CD14-positive monocyte (primary cell): ENCODE measurements around the gene REV3L. TPM values are rescaled to one million over a fixed set of nuclear protein-coding genes. Genes with fewer than 3 reads are reported as not detected.

Experiments
- DNase-seq, 3 donors: peaks; one replicate each; pipeline ENCODE4 v3.0.0-alpha.2; 2011 to 2022
- H2AFZ ChIP-seq: 2 replicates; pipeline ENCODE4 v1.6.0; 2012; ENCODE audit warnings: mild to moderate bottlenecking, low read depth, low read length, inconsistent platforms; ENCODE audit not compliant: insufficient read depth, poor library complexity, severe bottlenecking
- H3K27ac ChIP-seq, 2 donors: 1 replicate in 1 of 2; 2 replicates in 1 of 2; pipeline ENCODE4 v1.5.1; 2012 to 2013; ENCODE audit warnings: low read length in 2 of 2, control low read depth in 1 of 2, inconsistent platforms in 1 of 2, low read depth in 1 of 2, mild to moderate bottlenecking in 1 of 2
- H3K27me3 ChIP-seq, 2 donors: one replicate each; pipeline versions ENCODE4 v1.6.0 to v1.6.1; 2011 to 2013; ENCODE audit warnings: low read length in 2 of 2; ENCODE audit not compliant: control insufficient read depth in 2 of 2, insufficient read depth in 2 of 2
- H3K36me3 ChIP-seq, 2 donors: replicated peaks in 1 of 2; 1 replicate in 1 of 2; 2 replicates in 1 of 2; pipeline versions ENCODE4 v1.5.1 to v1.6.1; 2012 to 2013; ENCODE audit warnings: low read length in 2 of 2, control low read depth in 1 of 2, inconsistent platforms in 1 of 2, mild to moderate bottlenecking in 1 of 2; ENCODE audit not compliant: insufficient read depth in 2 of 2, control insufficient read depth in 1 of 2
- H3K4me1 ChIP-seq, 2 donors: 1 replicate in 1 of 2; 2 replicates in 1 of 2; pipeline versions ENCODE4 v1.5.1 to v1.6.1; 2012 to 2013; ENCODE audit warnings: low read length in 2 of 2, control low read depth in 1 of 2, inconsistent platforms in 1 of 2, mild to moderate bottlenecking in 1 of 2, moderate library complexity in 1 of 2; ENCODE audit not compliant: insufficient read depth in 2 of 2, control insufficient read depth in 1 of 2
- H3K4me2 ChIP-seq: replicated peaks from 2 replicates; pipeline ENCODE3; 2012; ENCODE audit warnings: low read length, moderate library complexity, mild to moderate bottlenecking; ENCODE audit not compliant: poor library complexity, severe bottlenecking; ENCODE audit errors: extremely low read depth
- H3K4me3 ChIP-seq, 3 experiments: fragments of 200-600 bp in 1 of 3; sonication (generic) in 1 of 3; replicated peaks in 1 of 3; 1 replicate in 2 of 3; 2 replicates in 1 of 3; pipeline ENCODE4 v1.5.1; 2011 to 2013; ENCODE audit warnings: low read length in 3 of 3, mild to moderate bottlenecking in 3 of 3, control low read depth in 2 of 3, low read depth in 2 of 3, inconsistent platforms in 1 of 3, moderate library complexity in 1 of 3
- H3K79me2 ChIP-seq: 2 replicates; pipeline ENCODE4 v1.6.0; 2012; ENCODE audit warnings: mild to moderate bottlenecking, control low read depth, inconsistent platforms, low read length, moderate library complexity; ENCODE audit not compliant: insufficient read depth
- H3K9ac ChIP-seq: 2 replicates; pipeline ENCODE4 v1.6.0; 2017; ENCODE audit warnings: low read length, mild to moderate bottlenecking; ENCODE audit not compliant: insufficient read depth, poor library complexity, severe bottlenecking
- H3K9me3 ChIP-seq, 2 donors: replicated peaks in 1 of 2; 1 replicate in 1 of 2; 2 replicates in 1 of 2; pipeline versions ENCODE4 v1.5.1 to v1.6.1; 2012 to 2013; ENCODE audit warnings: low read length in 2 of 2, control low read depth in 1 of 2; ENCODE audit not compliant: control insufficient read depth in 1 of 2, insufficient read depth in 1 of 2
- H4K20me1 ChIP-seq: 2 replicates; pipeline ENCODE4 v1.6.0; 2012; ENCODE audit warnings: mild to moderate bottlenecking, low read length, control low read depth, moderate library complexity; ENCODE audit not compliant: insufficient read depth
- H3K27ac Mint-ChIP-seq, 7 donors: one replicate each; pipeline ENCODE4 v1.8.0; 2020; ENCODE audit warnings: mild to moderate bottlenecking in 7 of 7, mixed read lengths in 7 of 7, moderate library complexity in 6 of 7, inconsistent platforms in 2 of 7
- H3K27me3 Mint-ChIP-seq, 3 donors: one replicate each; pipeline ENCODE4 v1.8.0; 2021 to 2022; ENCODE audit warnings: low read depth in 3 of 3, mild to moderate bottlenecking in 3 of 3, mixed read lengths in 3 of 3, moderate library complexity in 3 of 3, inconsistent platforms in 1 of 3
- H3K36me3 Mint-ChIP-seq, 2 donors: one replicate each; pipeline ENCODE4 v1.8.0; 2020; ENCODE audit warnings: mixed read lengths in 2 of 2, inconsistent platforms in 1 of 2, mild to moderate bottlenecking in 1 of 2
- H3K4me1 Mint-ChIP-seq: one replicate; pipeline ENCODE4 v1.8.0; 2020; ENCODE audit warnings: mild to moderate bottlenecking, mixed read lengths
- H3K4me3 Mint-ChIP-seq, 2 donors: one replicate each; pipeline ENCODE4 v1.8.0; 2020; ENCODE audit warnings: mild to moderate bottlenecking in 2 of 2, mixed read lengths in 2 of 2, moderate library complexity in 1 of 2
- H3K9me3 Mint-ChIP-seq, 7 donors: one replicate each; pipeline ENCODE4 v1.8.0; 2020 to 2022; ENCODE audit warnings: mixed read lengths in 7 of 7, mild to moderate bottlenecking in 6 of 7, moderate library complexity in 6 of 7, inconsistent platforms in 2 of 7
- WGBS: methylation state at CpG from one replicate; pipeline ENCODE4 v1.1.5; 2013; ENCODE audit warnings: missing lambda C conversion rate; ENCODE audit not compliant: insufficient coverage; 5-methylcytosine and 5-hydroxymethylcytosine counted together
- intact Hi-C, 2 donors: fragments of 100-400 bp; cut with micrococcal nuclease; formaldehyde crosslinking; loops; one replicate each; pipeline versions ENCODE4 v1.15.0 to v1.15.1; 2023
- polyA plus RNA-seq, 3 donors: library from polyadenylated mRNA; depleted of rRNA in 1 of 3; unstranded in 2 of 3; stranded (reverse) in 1 of 3; fragments of 300-500 nt in 2 of 3; fragments of >200 nt in 1 of 3; fragmentation: Illumina TruSeq in 2 of 3; gene quantifications; 1 replicate in 2 of 3; 2 replicates in 1 of 3; pipeline ENCODE4 v1.2.3, GENCODE V29; 2012 to 2021
- TF ChIP-seq, protein P1 (sequence below): fragments of 200-600 bp; IDR thresholded peaks from one replicate; pipeline ENCODE4 v1.8.0; 2022; ENCODE audit warnings: antibody characterized with exemption, mild to moderate bottlenecking

The REV3L gene
- polyA plus RNA-seq, 3 donors, result 3.4 to 5.7 (median 4.9) TPM

GRCh38 chr6:111388681-111389080, 94.3 kb downstream of the REV3L start:
- Histone ChIP-seq H2AFZ (no peak overlapping the region), H3K27ac (no peak overlapping the region), H3K4me1 (no peaks in the 10 kb centered on the region), H3K36me3 (peaks cover 13 to 50% of the 10 kb centered on the region in 2 donors), H3K79me2 (no peaks in the 10 kb centered on the region), H3K9ac (no peak overlapping the region), H3K27me3 (no peaks in the 10 kb centered on the region), H3K4me3 (no peak overlapping the region), H3K9me3 (no peaks in the 10 kb centered on the region), H4K20me1 (no peaks in the 10 kb centered on the region), H3K4me2 (no peak overlapping the region)
- Mint-ChIP-seq H3K27me3 (no peaks in the 10 kb centered on the region), H3K4me1 (no peaks in the 10 kb centered on the region), H3K36me3 (peaks cover 34 to 37% of the 10 kb centered on the region in 2 donors), H3K4me3 (no peak overlapping the region), H3K27ac (no peak overlapping the region), H3K9me3 (peaks cover 0 to 1% (median 0%) of the 10 kb centered on the region in 7 donors)
- no peak for DNase-seq
- TF ChIP-seq, protein P1, sequence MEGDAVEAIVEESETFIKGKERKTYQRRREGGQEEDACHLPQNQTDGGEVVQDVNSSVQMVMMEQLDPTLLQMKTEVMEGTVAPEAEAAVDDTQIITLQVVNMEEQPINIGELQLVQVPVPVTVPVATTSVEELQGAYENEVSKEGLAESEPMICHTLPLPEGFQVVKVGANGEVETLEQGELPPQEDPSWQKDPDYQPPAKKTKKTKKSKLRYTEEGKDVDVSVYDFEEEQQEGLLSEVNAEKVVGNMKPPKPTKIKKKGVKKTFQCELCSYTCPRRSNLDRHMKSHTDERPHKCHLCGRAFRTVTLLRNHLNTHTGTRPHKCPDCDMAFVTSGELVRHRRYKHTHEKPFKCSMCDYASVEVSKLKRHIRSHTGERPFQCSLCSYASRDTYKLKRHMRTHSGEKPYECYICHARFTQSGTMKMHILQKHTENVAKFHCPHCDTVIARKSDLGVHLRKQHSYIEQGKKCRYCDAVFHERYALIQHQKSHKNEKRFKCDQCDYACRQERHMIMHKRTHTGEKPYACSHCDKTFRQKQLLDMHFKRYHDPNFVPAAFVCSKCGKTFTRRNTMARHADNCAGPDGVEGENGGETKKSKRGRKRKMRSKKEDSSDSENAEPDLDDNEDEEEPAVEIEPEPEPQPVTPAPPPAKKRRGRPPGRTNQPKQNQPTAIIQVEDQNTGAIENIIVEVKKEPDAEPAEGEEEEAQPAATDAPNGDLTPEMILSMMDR, result no peak
- intact Hi-C loops, result no loop called here
- WGBS, result no CpG with 5 or more reads among the region's 2 CpGs

DNA sequence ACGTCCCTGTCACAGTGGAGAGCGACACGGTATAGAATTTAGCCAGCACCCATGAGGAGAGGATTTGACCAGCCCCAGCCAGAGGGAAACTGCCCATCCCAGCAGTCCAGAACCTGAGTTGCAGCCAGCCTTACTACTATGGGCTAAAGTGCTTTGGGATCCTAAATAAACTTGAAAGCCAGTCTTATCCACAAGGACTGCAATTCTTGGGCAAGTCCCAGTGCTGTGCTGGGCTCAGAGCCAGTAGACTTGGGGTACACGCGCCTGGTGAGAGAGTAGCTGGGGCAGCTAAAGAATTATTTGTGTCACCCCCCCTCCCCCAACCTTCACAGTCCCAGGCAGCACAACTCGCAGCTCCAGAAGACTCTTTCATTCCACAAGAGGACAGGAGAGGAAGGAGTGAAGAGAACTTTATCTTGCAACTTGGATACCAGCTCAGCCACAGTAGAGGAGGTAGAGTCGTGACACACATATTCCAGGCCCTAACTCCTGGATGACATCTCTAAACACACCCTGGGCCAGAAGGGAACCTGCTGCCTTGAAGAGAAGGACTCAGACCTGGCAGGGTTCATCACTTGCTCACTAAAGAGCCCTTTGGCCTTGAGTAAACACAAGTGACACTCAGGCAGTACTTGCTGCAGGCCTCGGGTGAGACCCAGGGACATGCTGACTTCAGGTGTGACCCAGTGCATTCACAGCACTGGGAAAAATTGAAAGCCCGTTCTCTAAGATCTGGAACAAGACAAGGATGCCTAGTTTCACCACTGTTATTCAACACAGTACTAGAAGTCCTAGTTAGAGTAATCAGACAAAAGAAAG, 100.3 kb downstream of the REV3L start:
- intact Hi-C loops, result no loop called here

More for the DNA sequence above, 100.3 kb downstream of the REV3L start:
- no peaks in the 10 kb centered on the region for H4K20me1 ChIP-seq
- no peak overlapping the region for H3K9ac ChIP-seq
- no peaks in the 10 kb centered on the region for H3K4me1 Mint-ChIP-seq
- H3K36me3 Mint-ChIP-seq, result peaks cover 47 to 52% of the 10 kb centered on the region in 2 donors
- H3K27me3 Mint-ChIP-seq, result no peaks in the 10 kb centered on the region
- no peak overlapping the region for H2AFZ ChIP-seq
- H3K9me3 Mint-ChIP-seq, result no peaks in the 10 kb centered on the region
- TF ChIP-seq, protein P1, result no peak
- H3K4me3 Mint-ChIP-seq, result no peak overlapping the region
- no peaks in the 10 kb centered on the region for H3K9me3 ChIP-seq
- peak overlapping the region in 3 of 7 donors; percentile 31 to 78 (median 64) for H3K27ac Mint-ChIP-seq
- no peaks in the 10 kb centered on the region for H3K27me3 ChIP-seq
- no peaks in the 10 kb centered on the region for H3K79me2 ChIP-seq
- H3K36me3 ChIP-seq, result peaks cover 17 to 55% of the 10 kb centered on the region in 2 donors
- no peak overlapping the region for H3K4me3 ChIP-seq
- 100% methylated on average over 5 of the region's 9 CpGs for WGBS
- no peaks in the 10 kb centered on the region for H3K4me1 ChIP-seq
- H3K27ac ChIP-seq, result no peak overlapping the region
- H3K4me2 ChIP-seq, result no peak overlapping the region
- DNase-seq, result no peak
